Renal cortical epithelial cell (primary cell): ENCODE measurements around the gene UIMC1. TPM values are rescaled to one million over a fixed set of nuclear protein-coding genes. Genes with fewer than 3 reads are reported as not detected.
"Not testable (repeated sequence)": the region's sequence is repeated elsewhere in the genome, so short reads cannot be mapped to it uniquely, and the experiment has no call there.

Experiments used
- DNase-seq: peaks from one replicate; pipeline ENCODE4 v3.0.0-alpha.2; 2011; ENCODE audit warnings: low read depth
- total RNA-seq: library from RNA; depleted of rRNA; stranded (reverse); fragments of >200 nt; gene quantifications from 2 replicates; pipeline ENCODE4 v1.2.3, GENCODE V29; 2014

UIMC1 gene
- total RNA-seq, 1 donor from 2014 or later = 35.1 TPM

DNA sequence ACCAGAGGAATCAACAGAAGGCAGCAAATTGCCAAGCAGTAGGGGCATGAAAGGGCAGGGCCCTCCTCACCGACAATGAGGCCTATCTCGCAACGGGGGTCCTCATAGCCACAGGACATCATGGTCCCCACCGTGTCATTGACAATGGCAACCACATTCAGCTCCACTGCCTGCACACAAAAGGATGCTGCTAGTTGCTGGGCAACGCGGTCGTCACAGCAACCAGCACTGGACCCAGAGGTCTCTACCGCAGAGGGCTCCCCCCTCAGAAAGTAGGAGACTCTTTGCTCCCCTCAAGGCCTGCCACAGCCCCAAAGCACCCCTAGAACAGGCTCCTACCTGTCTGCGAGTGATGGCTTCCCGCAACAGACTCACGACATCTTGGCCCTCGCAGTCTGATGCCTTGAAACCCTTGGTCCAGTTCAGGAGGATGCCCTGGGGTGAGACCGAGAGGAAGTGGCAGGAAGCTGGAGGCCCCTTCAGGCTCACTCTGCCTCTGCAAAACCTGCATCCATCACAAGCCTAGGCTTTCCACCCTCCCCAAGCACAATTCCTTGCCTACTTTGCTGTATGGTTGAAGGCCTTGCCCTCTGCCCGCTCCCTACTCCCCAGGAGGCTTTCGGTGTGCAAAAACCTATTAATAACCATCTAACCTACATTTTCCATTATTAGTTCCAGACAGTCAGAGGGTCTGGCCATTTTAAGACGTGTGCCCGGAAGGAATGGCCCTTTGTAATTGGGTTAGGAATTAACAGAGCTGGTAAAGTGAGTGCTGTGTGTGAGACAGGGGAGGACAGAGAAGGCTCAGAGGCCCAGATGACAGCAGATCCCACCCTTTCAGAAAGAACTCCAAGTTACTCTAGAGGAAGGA, 122.6 kb downstream of the UIMC1 start:
- DNase-seq = no peak

- no peak for DNase-seq
Measured at GRCh38 chr5:176882567-176882903, 124.0 kb downstream of the UIMC1 start.

- DNase-seq = no peak
Measured at GRCh38 chr5:176881816-176882566, 124.6 kb downstream of the UIMC1 start.

GRCh38 chr5:176881021-176881749, 125.4 kb downstream of the UIMC1 start:
- no peak for DNase-seq

- no peak for DNase-seq
Measured at GRCh38 chr5:176880366-176881020, 126.1 kb downstream of the UIMC1 start.

DNA sequence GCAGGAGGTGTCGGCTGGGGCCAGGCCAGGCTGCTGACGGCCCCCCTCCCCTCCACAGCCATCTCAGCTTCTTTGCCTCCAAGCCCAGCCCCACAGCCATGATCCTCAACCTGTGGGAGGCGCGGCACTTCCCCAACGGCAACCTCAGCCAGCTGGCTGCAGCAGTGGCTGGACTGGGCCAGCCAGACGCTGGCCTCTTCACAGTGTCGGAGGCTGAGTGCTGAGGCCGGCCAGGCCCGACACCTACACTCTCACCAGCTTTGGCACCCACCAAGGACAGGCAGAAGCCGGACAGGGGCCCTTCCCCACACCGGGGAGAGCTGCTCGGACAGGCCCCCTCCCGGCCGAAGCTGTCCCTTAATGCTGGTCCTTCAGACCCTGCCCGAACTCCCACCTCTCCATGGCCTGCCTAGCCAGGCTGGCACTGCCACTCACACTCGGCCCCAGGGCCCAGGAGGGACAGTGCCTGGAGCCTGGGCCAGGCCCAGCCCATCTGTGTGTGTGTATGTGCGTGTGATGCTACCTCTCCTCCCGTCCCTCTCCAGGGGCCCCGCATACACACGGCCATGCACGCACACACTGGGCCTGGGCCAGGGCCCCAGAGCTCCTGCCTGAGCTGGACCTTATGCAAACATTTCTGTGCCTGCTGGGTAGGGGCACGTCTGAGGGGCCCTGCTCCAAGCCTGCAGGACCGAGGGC, 126.8 kb downstream of the UIMC1 start:
- DNase-seq = no peak

DNA sequence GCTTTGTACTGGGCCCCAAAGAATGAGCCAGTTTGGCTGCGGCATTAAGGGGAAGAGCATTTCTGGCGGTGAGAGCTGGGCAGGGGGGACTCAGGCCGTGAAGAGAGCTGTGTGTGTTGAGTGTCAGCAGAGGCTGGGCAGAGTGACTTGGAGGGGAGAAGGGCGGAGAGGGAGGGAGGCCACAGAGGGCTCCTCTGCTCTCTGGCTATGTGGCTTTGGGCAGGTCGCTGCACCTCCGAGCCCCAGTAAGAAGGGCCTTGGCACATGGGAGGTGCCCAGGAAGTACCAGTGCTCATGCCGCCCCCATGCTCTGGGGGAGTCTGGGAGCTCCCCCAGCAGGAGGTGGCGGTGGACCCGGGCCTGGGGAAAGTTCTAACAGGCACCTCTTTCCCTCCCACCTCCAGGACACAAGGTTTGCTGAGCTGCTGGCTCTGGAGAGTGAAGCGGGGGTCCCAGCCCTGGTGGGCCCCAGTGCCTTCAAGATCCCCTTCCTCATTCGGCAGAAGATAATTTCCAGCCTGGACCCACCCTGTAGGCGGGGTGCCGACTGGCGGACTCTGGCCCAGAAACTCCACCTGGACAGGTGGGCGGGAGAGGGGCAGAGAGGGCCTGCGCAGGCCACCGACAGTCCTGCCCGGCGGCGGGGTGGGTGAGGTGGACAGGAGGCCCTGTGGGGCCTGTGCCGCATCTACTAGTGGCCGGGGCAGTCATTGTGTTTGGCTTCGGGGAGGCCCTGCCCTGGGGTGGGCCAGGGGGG, 127.5 kb downstream of the UIMC1 start:
- no peak for DNase-seq

GRCh38 chr5:176878463-176878862, 128.1 kb downstream of the UIMC1 start:
- DNase-seq = no peak

- no peak for DNase-seq
Measured at GRCh38 chr5:176877793-176878331, 128.7 kb downstream of the UIMC1 start.

- no peak for DNase-seq
Measured at GRCh38 chr5:176876506-176877431, 129.8 kb downstream of the UIMC1 start.

DNA sequence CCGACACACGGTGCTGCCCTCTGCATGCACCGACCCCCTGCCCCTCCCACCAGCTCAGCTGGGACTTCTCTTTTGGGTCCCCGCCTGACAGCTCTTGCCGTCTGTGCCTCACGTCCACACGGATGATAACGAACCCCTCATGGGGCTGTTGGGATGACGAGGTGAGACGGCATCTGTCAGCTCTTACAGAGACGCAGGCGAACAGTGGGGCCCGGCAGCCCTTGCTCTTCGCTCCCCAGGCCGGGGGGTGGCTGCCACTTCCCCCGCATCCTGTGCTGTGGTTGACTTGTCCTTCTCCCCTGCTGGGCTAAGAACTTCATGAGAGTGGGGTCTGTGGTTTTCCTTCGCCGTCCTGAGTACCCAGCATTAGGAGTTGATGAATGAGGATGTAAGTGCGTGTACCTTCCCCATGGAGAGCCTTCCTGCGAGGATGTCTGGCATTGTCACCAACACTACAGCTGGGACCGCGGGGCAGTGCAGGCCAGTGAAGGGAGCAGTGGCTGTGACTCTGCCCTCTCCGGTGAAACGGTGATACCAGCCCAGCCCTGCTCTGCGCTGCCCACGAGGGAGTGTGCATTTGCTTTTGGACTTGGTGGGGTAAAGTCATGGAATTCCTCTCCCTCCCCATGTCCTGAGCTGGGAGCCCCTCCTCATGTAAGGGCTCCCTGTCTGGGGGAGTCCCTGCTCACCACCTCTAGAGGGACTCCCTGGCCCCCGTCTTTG, 130.6 kb downstream of the UIMC1 start:
- no peak for DNase-seq

DNA sequence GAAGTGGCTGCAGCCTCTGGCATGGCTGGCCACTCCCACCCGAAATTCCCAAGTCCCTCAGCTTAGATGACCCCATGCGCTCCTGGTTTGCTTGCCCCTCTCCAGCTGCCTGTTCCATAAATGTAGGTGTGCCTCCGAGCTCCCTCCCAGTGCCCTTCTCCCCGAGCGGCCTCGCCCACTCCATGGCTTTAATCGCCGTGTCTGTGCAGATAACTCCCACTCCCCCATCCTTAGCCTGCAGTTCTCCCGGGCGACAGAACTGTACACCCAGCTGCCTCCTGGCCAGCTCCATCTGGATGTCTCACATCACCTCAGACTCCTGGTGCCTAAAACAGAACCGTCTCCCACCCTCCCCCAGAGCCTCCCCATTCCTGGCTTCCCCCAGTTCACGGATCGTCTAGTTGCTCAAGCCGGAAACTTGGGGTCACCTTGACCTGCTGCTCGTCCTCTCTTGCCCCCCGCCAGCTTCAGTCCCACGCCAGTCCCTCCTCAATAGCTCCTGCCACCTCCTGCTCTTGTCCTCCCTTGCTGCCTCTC, 131.5 kb downstream of the UIMC1 start:
- DNase-seq = no peak

DNA sequence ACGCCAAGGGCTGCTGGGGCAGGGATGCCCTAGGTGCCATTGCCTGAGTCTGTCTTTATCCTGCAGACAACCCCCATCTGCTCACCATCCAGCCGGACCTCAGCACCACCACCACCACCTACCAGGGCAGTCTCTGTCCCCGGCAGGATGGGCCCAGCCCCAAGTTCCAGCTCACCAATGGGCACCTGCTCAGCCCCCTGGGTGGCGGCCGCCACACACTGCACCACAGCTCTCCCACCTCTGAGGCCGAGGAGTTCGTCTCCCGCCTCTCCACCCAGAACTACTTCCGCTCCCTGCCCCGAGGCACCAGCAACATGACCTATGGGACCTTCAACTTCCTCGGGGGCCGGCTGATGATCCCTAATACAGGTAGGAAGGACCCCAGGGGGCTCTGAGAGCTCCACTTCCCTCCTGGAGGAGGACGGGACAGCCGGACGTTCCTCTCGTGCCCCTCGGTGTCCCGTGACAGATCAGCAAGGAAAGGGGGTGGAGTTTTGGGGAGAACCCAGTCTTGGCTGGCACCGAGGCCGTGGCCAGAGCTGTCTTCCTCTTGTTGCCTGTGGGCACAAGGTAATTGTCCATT, 132.3 kb downstream of the UIMC1 start:
- DNase-seq = no peak

DNA sequence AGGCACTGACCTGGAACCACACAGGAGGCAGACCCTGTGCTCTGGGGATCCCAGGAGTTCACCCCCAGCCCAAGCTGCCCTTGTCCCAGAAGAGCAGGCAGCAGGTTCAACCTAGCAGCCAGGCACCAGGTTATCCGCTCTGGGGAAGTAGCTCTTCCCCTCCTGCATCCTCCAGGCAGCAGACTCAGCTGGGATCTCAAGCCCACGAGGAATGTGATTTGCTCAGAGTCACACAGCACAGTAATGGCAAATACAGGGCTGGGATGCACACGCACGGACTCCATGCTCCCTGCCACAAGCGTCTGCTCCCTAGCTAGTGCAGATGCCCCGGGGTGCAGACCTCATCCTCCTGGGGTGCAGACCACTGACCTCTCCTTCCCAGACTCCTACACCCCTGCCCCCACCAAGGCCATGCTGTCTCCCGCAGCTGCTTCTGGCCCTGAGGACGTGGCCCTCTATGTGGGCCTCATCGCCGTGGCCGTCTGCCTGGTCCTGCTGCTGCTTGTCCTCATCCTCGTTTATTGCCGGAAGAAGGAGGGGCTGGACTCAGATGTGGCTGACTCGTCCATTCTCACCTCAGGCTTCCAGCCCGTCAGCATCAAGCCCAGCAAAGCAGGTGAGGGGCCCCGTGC, 132.9 kb downstream of the UIMC1 start:
- no peak for DNase-seq

GRCh38 chr5:176873011-176873410, 133.6 kb downstream of the UIMC1 start:
- not testable (repeated sequence) for DNase-seq

- not testable (repeated sequence) for DNase-seq
Measured at GRCh38 chr5:176872586-176872985, 134.0 kb downstream of the UIMC1 start.

- DNase-seq = not testable (repeated sequence)
Measured at GRCh38 chr5:176870644-176871043, 135.9 kb downstream of the UIMC1 start.
